ENCODE data around the gene PMEPA1. TPM values are rescaled to one million over a fixed set of nuclear protein-coding genes. Genes with fewer than 3 reads are reported as not detected.

PMEPA1 gene
- total and polyA plus RNA-seq, 7 donors: 3.6 to 23.3 (median 6.5) TPM

DNA sequence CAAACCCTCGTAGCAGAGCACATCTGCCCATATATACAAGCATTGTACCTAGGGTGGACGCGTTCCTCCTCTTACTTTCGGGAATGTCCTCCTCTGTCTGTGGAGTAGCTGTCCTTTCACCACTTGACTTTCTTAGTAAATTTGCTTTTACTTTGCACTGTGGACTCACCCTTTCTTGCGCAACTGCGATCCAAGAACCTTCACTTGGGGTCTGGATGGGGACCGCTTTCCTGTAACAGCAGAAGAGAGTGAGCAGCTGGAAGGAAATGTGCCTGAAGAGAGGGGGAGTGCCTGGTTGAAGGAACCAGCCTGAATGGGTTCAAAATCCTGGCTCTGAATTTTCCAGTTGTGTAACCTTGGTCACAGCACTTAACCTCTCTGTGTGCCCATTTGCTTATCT is 40.1 kb upstream of the PMEPA1 start:
- H3K9me3 ChIP-seq: no peaks in the 10 kb centered on the region
- TF ChIP-seq, protein P1, sequence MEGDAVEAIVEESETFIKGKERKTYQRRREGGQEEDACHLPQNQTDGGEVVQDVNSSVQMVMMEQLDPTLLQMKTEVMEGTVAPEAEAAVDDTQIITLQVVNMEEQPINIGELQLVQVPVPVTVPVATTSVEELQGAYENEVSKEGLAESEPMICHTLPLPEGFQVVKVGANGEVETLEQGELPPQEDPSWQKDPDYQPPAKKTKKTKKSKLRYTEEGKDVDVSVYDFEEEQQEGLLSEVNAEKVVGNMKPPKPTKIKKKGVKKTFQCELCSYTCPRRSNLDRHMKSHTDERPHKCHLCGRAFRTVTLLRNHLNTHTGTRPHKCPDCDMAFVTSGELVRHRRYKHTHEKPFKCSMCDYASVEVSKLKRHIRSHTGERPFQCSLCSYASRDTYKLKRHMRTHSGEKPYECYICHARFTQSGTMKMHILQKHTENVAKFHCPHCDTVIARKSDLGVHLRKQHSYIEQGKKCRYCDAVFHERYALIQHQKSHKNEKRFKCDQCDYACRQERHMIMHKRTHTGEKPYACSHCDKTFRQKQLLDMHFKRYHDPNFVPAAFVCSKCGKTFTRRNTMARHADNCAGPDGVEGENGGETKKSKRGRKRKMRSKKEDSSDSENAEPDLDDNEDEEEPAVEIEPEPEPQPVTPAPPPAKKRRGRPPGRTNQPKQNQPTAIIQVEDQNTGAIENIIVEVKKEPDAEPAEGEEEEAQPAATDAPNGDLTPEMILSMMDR (IDR thresholded peaks at IDR 0.05): no peak
- TF ChIP-seq EP300 (IDR thresholded peaks at IDR 0.05) (no peak), POLR2AphosphoS5 (IDR thresholded peaks at IDR 0.05) (no peak), POLR2A (IDR thresholded peaks at IDR 0.05) (no peak)
- no peaks in the 10 kb centered on the region for H3K36me3 ChIP-seq
- H3K27me3 ChIP-seq: no peaks in the 10 kb centered on the region
- H3K4me3 ChIP-seq: no peak overlapping the region
- peak; percentile 43 for DNase-seq
- intact Hi-C loops (cut with DNase I): loop anchor here (2.0 to 10.0 kb wide), 4 partner anchors 31 to 209 kb away; no protein-coding TSS in a partner anchor
- 77 to 84% methylated on average over 7 of the region's 7 CpGs for WGBS, 2 donors
- peak overlapping the region in 2 of 4 donors; percentile 85 to 90 for H3K27ac ChIP-seq
- H3K4me1 ChIP-seq: peaks cover 0 to 39% (median 28%) of the 10 kb centered on the region in 4 donors

DNA sequence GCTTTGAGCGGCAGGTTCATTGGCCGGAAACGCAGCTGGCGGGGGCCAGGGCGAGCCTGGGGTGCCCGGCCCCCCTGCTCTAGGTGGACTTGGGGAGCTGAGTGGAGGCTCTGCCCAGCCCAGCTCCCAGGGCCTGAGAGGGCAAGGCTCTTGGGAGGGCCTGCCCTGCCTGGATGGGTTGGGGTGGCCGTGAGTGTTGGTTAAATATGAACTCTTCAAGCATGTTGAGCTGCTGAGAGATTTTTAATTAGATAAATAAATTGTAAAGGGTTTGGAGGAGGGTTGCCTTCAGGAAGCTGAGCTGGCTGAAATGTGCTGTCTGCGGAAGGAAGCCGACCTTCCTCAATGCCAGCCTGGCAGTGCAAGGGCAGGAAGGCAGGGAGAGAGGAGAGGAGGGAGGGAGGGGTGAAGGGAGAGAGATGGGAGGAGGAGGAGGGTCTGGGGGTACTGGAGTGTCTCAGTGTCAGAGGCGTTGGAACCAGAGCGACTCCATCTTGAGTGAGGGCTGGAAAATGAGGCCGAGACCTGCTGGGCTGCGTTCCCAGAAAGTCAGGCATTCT is 39.4 kb upstream of the PMEPA1 start:
- intact Hi-C loops (cut with DNase I): loop anchor here (2.0 to 10.0 kb wide), 4 partner anchors 30 to 210 kb away; no protein-coding TSS in a partner anchor
- Histone ChIP-seq H3K9me3 (no peaks in the 10 kb centered on the region), H3K27ac (peak overlapping the region; percentile 70 to 90 (median 82)), H3K4me1 (peaks cover 0 to 38% (median 28%) of the 10 kb centered on the region in 4 donors), H3K27me3 (no peaks in the 10 kb centered on the region), H3K4me3 (peak overlapping the region; percentile 22 to 47 (median 44)), H3K36me3 (no peaks in the 10 kb centered on the region)
- WGBS, 2 donors: 25 to 31% methylated on average over 13 of the region's 13 CpGs
- DNase-seq: peak; percentile 63
- TF ChIP-seq EP300 (IDR thresholded peaks at IDR 0.05): no peak
- no peak for TF ChIP-seq POLR2AphosphoS5 (IDR thresholded peaks at IDR 0.05)
- TF ChIP-seq, protein P1 (IDR thresholded peaks at IDR 0.05): no peak
- TF ChIP-seq POLR2A (IDR thresholded peaks at IDR 0.05): no peak

DNA sequence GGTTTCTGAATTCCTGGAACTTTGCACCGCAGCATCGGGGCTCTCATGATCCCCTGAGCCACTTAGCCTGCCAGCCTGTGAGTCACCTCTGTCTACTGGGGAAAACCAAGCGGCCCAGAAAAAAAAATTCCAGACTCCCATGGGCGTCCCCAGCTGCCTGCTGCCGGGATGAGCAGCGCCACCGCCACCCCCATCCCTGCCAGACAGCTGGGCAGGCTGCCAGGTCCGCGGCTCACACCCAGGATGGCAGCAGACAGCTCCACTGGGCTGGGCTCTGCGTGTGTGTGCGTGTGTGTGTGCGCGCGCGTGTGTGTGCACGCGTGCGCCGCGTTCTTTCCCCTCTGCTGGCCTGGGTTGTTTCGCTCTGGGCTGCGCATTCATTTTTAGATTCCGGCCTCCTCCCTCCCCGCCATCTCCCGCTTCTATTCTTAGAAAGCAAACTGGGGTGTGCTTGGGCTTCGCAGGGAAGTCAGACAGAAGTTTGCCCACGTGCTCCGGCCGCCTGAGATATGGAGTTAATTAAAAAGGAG is 38.9 kb upstream of the PMEPA1 start:
- H3K27me3 ChIP-seq: no peaks in the 10 kb centered on the region
- H3K4me3 ChIP-seq: peak overlapping the region; percentile 22 to 47 (median 44)
- peaks cover 0 to 34% (median 27%) of the 10 kb centered on the region in 4 donors for H3K4me1 ChIP-seq
- TF ChIP-seq, protein P1 (IDR thresholded peaks at IDR 0.05): no peak
- no peak for TF ChIP-seq POLR2A (IDR thresholded peaks at IDR 0.05)
- TF ChIP-seq POLR2AphosphoS5 (IDR thresholded peaks at IDR 0.05): peak; percentile 42 to 78 (median 57)
- TF ChIP-seq EP300 (IDR thresholded peaks at IDR 0.05): peak in 2 of 4 donors; percentile 43 to 54
- H3K27ac ChIP-seq: peak overlapping the region; percentile 70 to 90 (median 82)
- intact Hi-C loops (cut with DNase I): loop anchor here (2.0 to 10.0 kb wide), 4 partner anchors 30 to 210 kb away; no protein-coding TSS in a partner anchor
- WGBS, 2 donors: 0 to 10% methylated on average over 29 of the region's 29 CpGs
- peak; percentile 90 for DNase-seq
- H3K9me3 ChIP-seq: no peaks in the 10 kb centered on the region
- H3K36me3 ChIP-seq: no peaks in the 10 kb centered on the region

DNA sequence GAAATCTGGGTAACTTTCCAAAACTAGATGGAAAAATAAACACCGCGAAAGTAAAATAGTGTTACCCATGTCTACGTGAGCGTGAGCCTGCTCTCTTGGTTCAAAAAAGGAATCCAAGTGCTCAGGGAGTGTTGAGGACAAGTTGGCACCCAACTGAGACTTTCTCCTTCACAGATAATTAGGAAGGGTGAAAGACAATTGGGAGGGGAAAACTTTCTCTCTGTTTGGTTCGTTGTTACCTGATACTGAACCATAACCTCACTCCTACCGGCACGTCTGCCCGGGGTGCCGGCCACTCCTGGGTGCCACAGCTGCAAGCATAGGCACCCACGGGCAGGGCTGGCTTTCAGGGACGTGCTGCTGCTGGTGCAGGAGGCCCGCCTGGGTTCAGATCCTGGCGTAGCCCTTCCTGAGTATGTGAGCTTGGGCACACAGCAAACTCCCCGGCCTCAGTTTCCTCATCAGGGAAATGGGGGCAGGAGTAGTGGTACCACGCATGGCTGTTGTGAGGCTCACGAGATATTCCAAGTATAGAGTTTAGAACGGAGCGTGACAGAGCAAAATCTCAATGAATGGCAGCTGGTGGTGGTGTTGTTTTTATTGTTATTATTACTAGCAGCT is 38.2 kb upstream of the PMEPA1 start:
- intact Hi-C loops (cut with DNase I): loop anchor here (2.0 to 10.0 kb wide), 4 partner anchors 29 to 211 kb away; no protein-coding TSS in a partner anchor

More for the DNA sequence above, 38.2 kb upstream of the PMEPA1 start:
- Histone ChIP-seq H3K4me1 (peaks cover 0 to 34% (median 27%) of the 10 kb centered on the region in 4 donors), H3K9me3 (no peaks in the 10 kb centered on the region), H3K27me3 (no peaks in the 10 kb centered on the region), H3K27ac (peak overlapping the region; percentile 70 to 90 (median 82)), H3K36me3 (no peaks in the 10 kb centered on the region), H3K4me3 (peak overlapping the region in 3 of 4 donors; percentile 43 to 47 (median 46))
- peak; percentile 57 for DNase-seq
- 36 to 69% methylated on average over 18 of the region's 18 CpGs for WGBS, 2 donors
- TF ChIP-seq POLR2A (IDR thresholded peaks at IDR 0.05) (no peak), EP300 (IDR thresholded peaks at IDR 0.05) (no peak), POLR2AphosphoS5 (IDR thresholded peaks at IDR 0.05) (no peak)
- TF ChIP-seq, protein P1 (IDR thresholded peaks at IDR 0.05): no peak
